ENCODE data around the gene TMEM187.
A peak's percentile ranks its signal among the peaks of the same experiment; 100 is the strongest.

TMEM187 gene, protein sequence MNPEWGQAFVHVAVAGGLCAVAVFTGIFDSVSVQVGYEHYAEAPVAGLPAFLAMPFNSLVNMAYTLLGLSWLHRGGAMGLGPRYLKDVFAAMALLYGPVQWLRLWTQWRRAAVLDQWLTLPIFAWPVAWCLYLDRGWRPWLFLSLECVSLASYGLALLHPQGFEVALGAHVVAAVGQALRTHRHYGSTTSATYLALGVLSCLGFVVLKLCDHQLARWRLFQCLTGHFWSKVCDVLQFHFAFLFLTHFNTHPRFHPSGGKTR

DNA sequence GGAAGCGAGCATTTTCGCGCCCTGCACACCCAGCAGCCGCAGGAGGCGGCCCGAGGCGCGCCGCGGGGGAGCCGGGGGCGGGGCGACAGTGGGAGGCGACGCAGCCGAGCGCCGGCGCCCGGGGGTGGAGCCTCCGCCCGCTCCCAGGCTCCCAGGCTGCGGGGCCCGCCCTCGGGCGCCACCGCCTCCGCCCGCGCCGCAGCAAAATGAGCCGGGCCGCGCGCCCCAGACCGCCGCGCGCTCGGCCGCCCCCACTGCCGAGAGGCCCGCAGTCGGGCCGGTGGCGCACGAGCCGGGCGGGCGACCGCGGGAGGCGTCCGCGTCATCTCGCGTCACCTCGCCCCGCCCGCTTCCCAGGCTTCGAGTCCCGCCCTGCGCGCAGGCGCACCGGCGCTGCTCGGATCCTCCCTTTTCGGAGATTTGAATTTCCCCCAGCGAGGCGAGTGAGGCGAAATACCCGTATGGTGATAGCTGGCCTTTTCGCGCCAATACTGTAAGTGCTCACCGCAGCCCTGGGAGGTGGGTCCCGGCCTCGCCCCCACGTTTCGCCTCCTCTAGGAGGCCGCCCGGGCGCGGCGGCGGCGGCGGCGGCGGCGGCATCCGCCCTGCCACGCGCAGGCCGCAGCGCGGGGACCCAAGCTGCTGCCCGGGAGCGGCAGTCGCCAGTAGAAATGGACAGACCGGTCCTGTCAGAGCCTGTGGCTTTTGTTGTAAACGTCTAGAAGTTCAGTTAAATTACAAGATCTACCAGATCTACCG is at the start of gene TMEM187:
Gene TMEM187 (plus strand): TSS at position 387 of the 759 bp plus-strand sequence. CDS start 9,309 bp downstream, outside the sequence.
- peak; percentile 72 to 76 for DNase-seq (ENCODE audit: low read depth in 2 of 2)

DNA sequence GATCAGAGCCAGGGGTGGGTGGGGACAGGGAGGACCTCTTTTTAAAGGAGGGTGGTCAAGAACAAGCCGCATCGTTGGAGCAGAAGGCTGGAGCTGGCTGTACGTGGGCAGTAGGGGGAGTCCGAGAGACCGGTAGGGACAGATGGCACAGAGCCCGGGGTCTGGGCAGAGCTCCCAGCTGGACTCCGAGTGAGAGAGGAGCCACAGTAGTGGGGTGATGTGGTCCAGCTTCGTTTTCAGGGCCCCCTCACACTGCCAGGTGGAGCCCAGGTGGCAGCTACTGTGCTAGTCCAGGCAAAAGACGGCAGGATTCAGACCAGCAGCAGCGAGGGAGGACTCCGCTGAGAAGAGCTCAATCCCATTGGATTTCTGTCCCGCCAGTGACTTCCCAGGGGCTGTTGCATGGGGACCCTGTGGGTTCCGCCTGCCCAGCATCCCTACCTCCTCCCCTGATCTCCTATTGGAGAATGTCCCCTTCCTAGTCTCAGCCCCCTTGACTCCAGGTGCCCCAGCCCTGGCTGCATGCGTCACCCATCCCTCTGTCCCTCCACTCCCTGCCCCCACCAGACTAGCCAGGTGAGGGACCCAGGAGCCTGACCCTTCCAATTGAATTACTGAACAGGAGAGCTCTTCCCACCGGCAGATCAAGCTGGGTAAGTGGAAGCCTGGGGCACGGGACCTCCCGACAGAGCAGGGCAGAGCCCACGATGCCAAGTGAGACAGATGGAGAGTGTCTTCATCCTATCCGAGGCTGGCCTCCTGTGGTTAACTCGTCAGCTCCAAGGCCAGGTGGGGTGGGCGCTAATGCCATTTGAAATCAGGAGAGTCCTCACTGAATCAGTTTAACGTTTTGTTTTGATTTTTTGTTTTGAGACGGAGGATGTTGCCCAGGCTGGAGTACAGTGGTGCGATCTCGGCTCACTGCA is 49.4 kb upstream of the TMEM187 start:
- DNase-seq (ENCODE audit: low read depth in 2 of 2) = no peak

DNA sequence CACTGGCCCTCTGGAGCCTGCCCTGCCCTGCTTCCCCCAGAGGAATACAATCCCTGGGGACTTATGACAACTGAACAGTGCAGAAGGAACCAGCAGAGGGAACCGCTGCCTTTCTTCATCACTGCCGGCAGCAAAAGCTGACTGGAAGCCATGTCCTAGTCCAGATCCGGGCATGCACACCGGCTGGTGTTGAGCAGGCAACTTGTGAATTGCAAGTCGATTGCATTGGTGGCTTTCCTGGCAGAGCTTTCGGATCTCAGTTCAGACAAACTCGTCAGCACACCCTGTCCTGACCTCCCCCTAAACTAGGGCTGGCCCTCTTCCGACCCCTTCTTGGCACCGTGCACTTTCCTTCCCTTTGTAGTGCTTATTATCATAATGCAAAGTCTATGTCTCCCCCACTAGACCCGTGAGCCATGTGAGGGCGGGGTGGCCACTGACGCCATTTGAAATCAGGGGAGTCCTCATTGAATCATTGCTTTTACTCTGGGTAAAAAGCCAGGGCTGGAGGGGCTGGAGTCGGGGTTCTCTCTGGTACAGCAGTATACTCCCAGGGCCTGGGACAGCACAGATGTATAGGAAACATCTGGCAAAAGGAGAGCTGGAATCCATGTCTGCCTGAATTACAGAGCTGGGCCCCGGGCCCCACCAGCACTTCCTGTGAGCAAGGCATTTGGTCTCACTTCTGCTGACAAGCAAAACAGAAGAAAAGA is 48.2 kb upstream of the TMEM187 start:
- DNase-seq (ENCODE audit: low read depth in 2 of 2) = no peak

DNA sequence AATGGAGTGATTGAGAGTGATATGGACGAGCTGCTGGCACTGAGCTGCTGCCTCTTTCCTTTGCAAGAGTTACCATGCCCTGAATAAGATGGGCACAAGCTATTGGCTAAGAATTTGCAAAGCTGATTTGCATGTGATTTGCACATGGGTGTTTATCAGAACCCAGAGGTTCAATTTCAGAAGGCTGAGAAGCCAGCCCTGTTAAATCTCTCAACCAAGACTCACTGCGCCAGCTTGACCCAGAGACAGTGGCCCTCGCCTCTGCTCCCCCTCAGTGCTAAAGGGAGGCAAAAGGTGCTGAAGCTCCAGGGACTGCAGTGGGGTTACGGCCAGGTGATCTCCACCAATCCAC is 47.2 kb upstream of the TMEM187 start:
- DNase-seq (ENCODE audit: low read depth in 2 of 2) = no peak

DNA sequence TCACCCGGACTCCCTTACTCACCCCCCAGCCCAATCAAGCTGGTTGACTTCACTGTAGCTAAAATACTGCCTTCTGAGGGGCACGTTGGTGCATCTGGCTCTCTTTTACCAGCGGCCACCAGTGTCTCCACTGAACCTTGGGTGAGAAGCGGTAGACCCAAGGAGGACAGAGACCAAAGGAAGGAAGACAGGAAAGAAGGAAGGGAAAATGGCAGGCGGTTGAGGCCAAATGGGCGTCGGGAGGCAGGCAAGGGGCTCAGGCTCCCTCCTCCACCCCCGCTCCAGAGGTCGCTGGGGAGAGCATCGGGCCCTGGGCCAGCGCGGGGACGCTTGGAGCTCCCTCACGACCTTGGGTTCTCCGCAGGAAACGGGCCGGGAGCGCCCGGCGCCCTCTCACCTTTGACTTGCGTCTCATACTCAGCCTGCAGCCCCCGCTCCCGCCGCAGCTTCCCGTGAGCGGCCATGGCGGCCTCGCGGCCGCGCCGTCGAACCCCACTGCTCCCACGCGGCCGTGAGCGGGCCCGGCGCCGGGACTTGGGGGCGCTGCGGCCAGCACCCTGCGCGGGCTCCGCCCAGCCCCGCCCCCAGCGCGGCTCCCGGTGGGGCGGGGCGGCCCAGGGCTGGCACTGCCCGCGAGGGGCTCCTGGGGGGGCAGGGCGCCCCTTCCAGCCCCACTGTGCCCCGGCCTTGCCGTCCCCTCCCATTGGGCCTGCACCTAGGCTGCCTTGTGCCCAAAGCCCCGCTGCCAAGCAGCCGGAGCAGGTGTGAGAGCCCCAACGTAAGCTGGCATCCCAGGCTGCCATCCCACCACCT is 46.6 kb upstream of the TMEM187 start, which contains the start of gene ARHGAP4:
Gene ARHGAP4 (minus strand): TSS at position 526 of the 813 bp plus-strand sequence. CDS start 62 bp downstream, at position 464.
- DNase-seq (ENCODE audit: low read depth in 2 of 2) = no peak

DNA sequence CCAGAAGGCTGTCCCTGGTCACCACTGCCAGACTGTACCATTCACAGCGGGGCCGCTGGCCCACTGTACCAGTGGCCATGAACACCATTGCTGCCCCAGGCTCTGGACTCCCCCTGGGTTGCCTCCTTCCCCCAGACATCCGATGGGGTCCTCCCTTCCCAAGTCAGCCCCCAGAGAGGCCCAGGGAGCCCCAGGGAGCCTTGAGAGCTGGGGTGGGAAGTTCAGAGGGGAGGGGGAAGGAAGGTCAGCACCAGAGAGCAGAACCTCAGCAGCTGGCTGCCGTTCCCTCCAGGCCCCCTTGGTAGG is 46.0 kb upstream of the TMEM187 start:
- no peak for DNase-seq (ENCODE audit: low read depth in 2 of 2)

DNA sequence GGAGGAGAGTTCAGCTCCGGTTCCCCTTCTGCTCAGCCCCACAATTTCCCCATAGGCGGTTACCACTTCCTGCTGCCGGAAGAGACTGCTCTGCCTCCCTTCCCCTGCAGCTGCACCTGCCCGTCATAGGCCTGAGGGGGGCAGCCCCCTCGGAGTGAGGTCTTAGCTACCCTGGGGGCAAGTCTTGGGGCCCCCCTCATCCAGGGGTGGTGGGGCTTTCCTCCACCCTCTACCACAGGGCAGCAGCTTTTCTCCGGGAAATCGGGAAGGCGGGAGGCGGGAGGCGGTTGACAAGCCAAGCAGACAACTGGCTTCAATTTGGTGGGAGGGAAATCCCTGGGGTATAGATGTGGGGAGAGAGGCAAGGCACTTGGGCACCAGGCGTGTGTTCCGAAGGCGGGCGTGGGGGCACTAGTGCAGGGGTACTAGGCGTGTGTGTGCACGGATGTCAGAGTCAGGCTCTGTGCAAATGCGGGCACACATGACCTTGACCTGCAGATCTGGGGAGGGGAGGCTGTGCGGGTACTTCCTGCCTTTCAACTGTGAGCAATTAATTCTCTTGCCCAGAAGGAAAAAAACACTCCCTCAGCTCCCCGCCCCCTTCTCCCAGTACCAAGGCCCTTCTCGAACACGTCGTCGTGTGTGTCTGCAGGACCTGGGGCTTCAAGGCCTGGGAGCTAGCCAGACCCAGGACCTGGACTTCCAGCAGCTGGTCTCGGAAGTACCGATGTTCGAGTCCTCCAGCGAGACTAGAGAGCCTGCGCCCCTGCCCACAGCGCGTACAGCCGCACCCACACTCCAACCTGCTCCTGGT is 45.5 kb upstream of the TMEM187 start:
- peak; percentile 50 to 62 for DNase-seq (ENCODE audit: low read depth in 2 of 2)

DNA sequence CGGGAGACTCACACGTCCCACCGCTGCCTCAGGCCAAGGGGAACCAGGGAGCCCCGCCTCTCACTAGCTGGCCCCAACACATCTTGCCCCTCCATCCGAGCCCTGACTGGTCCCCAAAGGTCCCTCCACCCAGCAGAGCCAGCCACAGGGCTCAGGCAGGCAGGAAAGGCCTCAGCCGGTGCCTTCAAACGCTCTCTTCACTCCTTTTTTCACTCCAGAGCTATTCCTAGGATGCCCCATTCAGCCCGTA is 45.0 kb upstream of the TMEM187 start:
- no peak for DNase-seq (ENCODE audit: low read depth in 2 of 2)

DNA sequence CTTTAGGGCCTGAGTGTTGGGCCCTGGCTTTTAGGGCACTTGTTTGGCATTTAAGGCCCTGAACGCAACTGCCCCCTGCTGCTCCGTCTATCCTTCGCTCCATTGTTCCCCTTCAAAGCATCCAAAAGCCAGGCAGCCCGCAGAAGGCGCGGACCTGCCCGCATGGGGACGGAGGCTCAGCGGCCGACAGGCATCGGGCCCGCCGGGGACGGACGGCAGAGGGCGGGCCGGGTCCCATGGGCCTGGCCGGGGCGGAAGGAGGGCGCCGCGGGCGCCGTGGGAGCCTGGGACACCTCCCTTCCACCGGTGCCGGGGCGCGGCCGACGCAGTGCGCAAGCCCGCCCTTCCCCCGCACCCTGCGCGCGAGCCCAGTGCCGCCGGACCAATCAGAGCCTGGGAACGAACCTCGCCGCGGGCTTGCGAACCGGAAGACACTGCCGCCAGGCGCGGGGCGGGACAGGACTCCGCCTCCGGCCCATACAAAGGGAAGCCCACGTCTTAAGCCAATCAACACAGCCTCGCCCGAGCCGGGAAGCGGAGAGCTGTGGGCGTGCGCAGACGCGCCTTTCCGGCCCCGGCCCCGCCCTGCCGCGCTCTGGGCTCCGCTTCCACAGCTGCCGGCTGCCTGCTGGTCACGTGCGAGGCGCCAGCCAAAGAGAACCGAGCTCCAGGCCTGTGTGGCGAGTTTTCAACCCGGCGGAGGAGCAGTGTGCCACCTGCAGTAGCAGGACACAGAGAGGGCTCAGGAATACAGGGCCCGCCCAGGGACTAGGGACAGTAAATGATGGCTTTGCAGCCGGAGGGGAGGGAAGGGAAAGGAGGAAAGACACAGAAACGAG is 44.4 kb upstream of the TMEM187 start:
- peak; percentile 81 to 91 for DNase-seq (ENCODE audit: low read depth in 2 of 2)

DNA sequence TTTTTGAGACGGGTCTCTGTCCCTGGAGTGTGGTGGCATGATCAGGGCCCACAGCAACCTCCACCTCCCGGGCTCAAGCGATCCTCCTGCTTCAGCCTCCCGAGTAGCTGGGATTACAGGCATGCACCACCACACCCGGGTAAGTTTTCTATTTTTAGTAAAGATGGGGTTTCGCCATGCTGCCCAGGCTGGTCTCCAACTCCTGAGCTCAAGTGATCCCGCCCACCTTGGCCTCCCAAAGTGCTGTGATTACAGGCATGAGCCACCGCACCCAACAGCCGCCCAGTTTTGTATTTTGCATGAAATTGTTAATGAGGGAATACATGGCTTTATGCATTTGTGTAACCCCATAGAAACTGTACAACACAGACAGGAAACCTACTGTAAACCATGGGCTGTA is 43.7 kb upstream of the TMEM187 start:
- no peak for DNase-seq (ENCODE audit: low read depth in 2 of 2)

DNA sequence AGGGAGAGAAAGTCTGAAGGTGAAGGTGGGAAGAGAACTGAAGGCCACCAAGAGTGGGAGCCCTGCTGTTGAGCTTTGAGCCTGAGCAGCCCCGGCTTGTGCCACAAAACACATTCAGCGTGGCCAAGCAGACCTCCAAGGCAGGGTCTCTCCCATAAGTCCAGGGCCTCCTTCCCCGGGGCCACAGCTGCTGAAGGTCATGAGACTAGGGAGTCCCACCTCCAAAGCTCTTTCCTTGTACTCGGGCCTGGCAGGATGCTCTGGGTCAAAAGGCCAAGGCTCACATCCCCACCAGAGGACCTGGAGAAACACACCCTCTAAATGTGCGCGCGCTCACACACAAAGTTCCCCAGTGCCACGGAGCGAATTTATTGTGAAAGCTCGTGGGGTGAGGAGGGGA is 43.0 kb upstream of the TMEM187 start:
- DNase-seq (ENCODE audit: low read depth in 2 of 2) = no peak

DNA sequence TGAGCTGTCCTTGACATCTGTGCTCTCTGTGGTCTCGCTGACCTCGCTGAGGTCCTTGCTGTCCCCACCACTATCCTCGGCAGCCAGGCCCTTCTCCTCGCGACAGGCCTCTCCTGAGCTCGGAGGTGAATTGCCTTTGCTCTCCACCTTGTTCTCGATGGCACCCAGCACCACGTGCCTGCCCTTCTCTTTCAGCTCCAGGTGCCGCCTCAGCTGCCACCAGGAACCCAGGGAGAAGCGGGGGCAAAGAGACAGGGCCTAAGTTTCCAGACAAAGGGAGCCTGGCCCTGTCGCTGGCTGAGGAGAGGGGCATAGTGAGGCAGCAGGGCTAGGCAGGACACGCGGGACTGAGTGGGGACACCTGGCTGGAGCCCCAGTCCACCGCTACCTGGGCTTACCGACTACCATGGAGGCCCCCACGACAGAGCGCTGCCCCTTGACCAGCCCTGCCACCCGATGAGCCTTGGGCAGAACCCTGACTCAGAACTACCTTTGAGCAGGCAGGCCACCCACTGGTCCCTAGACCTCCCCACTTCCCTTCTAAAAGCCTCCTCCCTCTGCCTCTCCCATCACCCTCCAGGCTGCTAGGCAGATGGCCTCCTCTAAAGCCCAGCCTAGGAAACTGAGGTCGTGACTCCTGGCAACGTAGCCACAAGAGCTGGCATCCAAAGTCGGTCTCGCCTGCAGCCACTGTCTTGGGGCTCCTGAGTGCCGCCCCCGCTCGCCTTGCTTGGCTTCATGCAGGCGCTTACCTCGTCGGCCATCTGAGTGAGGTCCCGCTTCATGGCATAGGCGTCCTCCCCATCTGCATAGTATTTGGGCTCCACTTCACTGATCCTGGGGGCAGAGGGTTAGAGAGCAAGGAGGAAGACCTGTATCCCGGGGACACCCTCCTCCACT is 42.3 kb upstream of the TMEM187 start:
- no peak for DNase-seq (ENCODE audit: low read depth in 2 of 2)

DNA sequence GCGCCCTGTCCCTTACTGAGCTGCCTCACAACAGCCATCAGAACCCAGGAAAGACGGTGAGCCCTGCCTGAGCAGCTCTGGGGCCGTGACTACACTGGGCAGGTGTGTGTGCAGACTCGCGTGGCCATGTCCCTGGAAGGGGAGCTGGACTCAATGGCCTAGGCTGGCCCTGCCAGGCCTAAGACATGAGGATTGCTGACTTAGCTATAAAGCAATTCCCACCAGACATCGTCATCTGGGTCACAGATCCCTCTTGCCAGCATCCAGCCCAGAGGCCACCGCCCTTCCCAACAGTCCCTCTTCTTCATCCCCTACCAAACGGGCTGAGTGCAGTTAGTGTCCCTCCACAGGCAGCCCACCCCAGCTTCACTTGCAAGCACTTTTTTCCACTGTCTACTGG is 41.4 kb upstream of the TMEM187 start:
- no peak for DNase-seq (ENCODE audit: low read depth in 2 of 2)

DNA sequence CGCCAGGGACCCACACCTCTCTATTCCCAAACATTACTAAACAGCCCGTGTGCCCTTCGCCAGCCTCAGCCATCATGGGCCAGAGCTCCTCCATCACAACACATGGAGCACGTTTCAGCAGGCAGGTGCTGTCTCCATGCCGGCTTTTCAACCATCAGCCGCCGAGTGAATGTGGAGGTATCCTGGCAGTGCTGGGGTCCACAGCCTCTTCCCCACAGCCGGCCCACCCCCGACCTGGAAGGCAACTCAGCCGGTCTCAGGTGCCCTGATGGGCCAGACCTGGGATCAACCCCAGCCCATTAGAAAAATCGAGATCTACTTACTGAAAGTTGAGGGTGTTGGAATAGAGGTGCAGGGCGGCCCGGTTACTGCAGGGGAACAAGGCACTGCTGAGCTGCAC is 40.8 kb upstream of the TMEM187 start:
- DNase-seq (ENCODE audit: low read depth in 2 of 2) = no peak

DNA sequence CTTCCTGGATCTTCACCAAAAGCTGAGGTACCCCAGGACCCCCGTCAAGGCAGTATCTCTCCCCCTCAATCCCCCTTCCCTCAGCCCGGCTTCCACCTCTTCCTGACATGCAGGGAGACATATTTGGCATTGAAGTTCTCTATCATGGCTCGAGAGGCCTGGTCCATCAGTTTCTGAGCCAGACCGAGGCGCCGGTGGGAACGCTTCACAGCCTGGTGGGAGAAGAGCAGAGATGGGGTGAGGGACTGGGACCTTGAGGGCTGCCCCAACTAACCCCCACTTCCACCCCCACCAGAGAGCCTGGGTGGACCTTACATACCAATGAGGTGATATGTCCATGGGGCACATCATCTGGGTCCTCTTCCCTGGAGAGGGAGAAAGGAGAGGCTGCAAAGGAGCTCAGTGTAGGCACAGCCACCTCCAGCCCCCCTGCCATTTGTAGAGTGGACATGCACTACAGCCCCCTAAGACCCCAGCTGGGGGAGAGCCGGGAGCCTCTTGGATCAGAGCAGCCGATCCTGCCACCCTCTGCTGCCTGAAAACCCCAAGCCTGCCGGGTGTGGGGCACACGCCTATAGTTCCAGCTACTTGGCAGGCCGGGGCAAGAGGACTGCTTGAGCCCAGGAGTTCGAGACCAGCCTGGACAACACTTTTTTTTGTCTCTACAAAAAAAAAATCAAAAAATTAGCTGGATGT is 40.2 kb upstream of the TMEM187 start:
- no peak for DNase-seq (ENCODE audit: low read depth in 2 of 2)

DNA sequence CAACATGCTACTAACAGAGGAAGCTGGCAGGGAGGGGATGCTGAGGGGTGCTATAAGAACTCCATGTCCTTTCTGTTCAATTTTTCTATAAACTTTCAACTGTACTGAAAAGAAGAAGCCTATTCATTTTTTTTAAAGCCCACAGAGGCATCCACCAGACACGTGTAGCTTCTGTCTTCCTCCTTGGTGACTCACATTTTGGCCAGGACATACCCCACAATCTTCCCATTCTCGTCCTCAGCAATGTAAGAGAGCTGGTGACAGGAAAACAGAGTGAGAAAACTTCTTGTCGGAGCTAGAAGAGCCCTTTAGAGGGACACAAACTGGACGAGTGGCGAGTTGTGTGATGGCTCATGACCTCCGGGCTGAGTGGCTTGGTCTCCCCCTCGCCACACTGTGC is 38.8 kb upstream of the TMEM187 start:
- no peak for DNase-seq (ENCODE audit: low read depth in 2 of 2)

DNA sequence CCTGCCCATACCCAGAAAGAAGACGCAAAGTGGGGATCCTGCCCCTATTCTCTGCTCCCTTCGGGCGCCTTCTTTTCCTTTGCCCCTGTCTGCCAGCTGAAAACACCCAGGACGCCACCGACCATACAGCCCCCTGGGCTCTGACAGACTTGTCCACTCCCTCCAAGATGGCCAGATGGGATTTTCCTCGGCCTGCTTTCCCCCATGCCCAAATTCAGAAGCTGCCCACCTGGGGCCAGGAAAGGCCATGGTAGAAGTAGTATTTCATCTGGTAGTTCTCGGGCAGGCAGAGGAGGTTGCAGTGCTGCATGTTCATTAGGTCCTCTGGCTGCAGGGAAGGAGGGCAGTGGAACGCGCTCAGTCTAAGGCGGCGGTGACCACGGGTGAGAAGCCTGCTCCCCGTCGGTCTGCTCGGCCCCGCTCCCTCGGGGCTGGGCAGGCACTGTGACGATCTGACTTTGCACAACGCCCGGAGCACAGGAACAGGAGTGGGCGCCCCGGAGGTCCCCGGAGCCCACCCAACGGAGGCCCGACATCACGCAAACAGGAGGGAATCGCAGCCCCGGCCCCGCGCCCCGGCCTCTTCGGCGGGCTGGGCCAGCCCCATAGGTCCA is 38.3 kb upstream of the TMEM187 start:
- no peak for DNase-seq (ENCODE audit: low read depth in 2 of 2)
